ENCODE data around the gene LDLRAD3.
"Not testable (repeated sequence)": the region's sequence is repeated elsewhere in the genome, so short reads cannot be mapped to it uniquely, and the experiment has no call there.

The LDLRAD3 gene

GRCh38 chr11:36019005-36019596, 75.2 kb downstream of the LDLRAD3 start:
- no peak for DNase-seq (ENCODE audit: low read depth)

DNA sequence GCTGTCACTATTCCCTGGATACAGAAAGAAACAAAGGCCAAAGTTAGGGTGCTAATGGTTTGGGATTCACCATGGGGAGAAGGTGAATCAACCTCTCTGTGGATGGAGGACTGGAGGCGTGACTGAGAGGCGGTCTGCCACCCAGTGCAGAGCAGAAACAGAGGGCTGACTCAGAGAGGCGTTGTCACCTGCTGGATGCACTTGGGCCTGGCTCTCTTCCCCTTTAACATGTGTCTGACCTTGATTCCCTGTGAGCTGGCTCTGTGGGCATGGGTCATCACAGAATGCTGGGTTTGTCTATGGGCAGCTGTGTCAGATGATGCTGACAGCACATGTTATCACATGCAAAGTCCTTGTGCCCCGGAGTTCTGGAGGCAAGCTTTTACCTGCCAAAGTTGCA, 75.9 kb downstream of the LDLRAD3 start:
- DNase-seq (ENCODE audit: low read depth): no peak

DNA sequence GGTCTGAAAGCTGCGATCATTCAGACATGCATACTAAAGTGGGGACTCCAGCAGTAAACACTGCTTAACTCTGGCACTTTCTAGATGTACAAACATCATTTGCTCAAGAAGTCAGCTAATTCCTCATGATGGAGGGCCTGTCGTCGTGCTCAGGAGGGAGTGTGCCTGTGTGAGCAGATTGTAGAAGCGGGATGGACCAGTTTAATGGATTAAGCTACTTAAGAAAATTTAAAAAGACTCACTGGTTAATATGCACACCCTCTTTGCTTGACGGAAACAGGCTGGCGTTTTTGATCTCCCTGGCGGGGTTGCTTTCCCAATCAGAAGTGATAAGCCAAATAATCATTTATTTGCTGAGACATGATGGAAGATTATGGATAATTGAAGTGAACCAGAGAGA, 79.0 kb downstream of the LDLRAD3 start:
- no peak for DNase-seq (ENCODE audit: low read depth)

GRCh38 chr11:36023922-36024321, 80.1 kb downstream of the LDLRAD3 start:
- no peak for DNase-seq (ENCODE audit: low read depth)

DNA sequence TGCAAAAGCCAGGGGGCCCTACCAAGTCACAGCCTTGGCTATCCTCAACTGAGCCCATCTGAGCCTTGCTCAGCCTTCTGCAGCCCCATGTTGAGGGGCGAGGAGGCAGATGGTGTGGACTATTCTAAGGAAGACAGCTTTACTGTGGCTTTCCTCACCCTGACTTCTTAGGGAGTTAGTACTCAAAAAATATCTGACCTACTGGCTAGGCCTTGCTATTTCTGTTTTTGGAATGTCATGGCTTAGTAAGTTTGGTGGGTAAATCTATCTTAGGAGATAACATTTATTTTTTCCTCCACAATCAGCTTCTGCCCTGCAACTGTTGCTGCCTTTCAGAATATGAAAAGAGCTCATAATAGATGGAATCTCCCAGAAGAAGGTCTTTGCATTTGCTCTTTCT, 80.9 kb downstream of the LDLRAD3 start:
- DNase-seq (ENCODE audit: low read depth): no peak

DNA sequence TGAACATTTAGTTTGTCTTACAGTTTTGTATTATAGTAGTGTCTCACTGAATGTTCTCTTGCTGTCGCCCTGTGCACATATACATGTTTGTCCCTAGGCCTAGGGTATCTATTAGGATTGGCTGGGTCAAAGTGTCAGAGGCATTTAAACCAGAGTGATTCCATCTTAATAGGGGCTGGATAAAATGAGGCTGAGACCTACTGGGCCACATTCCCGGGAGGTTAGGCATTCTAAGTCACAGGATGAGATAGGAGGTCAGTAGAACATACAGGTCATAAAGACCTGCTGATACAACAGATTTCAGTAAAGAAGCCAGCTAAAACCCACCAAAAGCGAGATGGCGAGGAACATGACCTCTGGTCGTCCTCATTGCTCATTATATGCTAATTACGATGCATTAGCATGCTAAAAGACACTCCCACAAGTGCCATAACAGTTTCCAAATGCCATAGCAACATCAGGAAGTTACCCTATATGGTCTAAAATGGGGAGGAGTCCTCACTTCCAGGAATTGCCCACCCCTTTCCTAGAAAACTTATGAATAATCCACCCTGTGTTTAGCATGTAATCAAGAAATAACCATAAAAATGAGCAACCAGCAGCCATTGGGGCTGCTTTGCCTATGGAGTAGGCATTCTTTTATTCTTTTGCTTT, 82.6 kb downstream of the LDLRAD3 start:
- no peak for DNase-seq (ENCODE audit: low read depth)

DNA sequence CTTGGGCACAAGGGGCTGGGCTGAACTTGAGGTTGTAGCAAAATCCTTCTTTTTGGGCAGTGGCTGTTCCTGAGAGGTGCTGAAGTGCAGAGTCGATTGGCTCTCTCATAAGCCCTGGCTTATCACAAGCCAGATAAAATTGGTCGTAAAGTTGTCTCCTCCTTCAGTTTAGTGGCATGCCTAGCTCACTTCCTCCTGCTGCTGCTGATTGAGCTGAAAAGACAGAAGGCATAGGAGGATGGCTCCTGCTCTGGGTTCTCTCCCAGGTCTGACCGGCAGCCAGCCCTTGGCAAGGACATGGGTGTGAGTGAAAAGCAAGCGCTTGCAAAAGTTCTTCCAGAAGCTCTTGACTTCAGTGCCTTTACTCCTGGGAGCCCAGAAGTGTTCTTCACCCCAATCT, 83.9 kb downstream of the LDLRAD3 start:
- DNase-seq (ENCODE audit: low read depth): no peak

DNA sequence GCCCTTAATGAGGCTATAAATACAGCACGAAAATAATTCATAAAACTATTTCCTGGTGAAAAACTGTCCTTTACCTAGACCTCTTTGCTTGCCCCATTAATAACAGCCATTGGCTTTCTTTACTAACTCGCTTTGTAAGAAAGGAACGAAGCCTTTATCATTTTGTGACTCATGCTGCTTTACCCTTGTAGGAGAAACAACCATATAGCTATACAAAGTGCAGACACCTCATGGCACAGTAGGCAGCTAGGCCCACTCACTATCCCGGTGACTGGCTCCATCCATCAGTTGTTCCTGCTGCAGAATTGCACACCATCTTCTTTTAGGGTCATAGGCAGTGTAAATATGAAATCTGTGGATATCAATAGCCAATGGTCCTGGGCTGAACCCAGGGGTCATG, 85.8 kb downstream of the LDLRAD3 start:
- DNase-seq (ENCODE audit: low read depth): no peak

GRCh38 chr11:36030731-36031281, 86.9 kb downstream of the LDLRAD3 start:
- DNase-seq (ENCODE audit: low read depth): no peak

DNA sequence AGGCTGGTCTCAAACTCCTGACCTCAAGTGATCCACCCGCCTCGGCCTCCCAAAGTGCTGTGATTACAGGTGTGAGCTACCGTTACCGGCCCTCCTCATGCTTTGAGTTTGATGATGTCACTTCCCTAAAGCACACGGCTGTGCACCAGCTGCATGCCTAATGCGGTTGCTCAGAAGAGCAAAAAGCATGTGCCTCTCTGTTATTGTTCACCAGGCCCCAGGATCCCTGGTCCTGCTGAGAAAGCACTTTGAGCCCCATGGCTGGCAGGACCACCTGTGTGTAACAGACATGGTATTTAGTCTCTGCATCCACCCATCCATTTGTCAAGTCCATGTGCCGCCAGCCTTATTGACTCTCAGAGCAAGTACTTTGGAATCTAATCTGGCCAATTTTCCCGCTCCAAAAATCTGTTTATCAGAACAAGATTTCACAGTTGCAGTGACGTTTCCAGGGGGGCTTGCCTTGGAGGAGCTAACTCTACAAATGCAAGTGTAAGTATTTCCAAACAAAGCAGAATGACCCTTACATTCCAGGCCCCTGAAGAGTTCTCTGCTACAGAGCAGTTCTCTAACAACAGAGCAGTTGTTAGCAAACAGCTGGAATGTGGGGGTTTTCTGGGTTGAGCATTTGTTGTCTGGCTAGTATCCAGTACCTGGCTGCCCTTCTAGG, 89.4 kb downstream of the LDLRAD3 start:
- DNase-seq (ENCODE audit: low read depth): no peak

DNA sequence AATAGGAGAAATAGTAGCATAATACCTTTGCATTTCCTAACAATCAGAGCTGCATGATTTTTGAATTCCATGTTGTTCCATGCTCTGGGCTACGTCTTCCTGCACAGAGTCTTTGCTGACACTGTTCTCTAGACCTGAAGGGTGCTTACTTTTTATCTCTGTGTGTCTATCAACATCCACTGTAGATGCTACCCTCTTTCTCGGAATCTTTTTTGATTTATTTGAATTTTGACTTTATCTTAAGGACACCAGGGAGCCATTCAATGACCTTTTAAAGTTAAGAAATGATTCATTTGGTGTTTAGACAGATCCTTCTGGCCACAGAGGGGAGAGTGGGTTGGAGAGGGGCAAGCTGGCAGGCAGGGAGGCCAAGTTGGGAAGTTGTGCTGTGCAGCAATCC, 90.1 kb downstream of the LDLRAD3 start:
- DNase-seq (ENCODE audit: low read depth): no peak

GRCh38 chr11:36034551-36035331, 90.9 kb downstream of the LDLRAD3 start:
- no peak for DNase-seq (ENCODE audit: low read depth)

DNA sequence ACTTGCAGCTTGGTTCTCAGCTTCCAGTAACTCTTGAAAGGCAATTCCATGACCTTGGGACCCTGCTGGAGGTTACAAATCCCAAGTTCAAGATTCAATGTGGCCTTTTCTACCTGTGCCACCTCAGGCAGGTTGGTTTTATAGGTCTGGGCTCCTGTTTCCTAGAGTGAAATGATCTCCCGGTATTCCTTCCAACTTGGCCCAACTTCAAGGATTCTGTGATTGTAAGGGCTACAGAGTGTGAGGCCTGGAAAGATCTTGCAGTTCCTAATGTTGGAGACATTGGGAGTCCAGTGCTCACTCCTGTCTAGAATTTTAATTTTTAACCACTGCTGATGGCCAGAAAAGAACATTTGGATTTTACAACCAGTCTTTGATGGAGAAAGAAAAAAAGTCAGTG, 91.6 kb downstream of the LDLRAD3 start:
- DNase-seq (ENCODE audit: low read depth): no peak

- DNase-seq (ENCODE audit: low read depth): no peak
Measured at GRCh38 chr11:36035999-36036398, 92.1 kb downstream of the LDLRAD3 start.

- no peak for DNase-seq (ENCODE audit: low read depth)
Measured at GRCh38 chr11:36037031-36037430, 93.2 kb downstream of the LDLRAD3 start.

DNA sequence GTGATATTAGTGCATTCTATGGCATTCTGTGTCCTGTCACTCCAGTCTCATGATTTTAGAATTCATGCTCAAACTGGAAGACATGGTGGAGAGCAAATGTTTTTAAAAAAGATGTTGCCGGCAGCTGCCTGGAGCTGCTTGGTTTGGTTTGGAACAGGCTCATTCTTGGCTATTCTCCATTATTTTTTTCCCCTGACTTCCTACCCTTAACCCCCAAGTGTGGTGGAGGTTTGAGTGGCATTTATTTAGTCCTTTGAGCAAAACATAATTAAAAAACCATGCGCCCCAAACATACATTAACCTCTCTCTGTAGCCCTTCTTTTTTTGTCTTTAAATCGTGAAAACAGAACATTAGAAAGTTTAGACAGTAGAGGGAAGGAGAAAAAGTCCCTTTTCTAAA, 94.7 kb downstream of the LDLRAD3 start:
- DNase-seq (ENCODE audit: low read depth): no peak

DNA sequence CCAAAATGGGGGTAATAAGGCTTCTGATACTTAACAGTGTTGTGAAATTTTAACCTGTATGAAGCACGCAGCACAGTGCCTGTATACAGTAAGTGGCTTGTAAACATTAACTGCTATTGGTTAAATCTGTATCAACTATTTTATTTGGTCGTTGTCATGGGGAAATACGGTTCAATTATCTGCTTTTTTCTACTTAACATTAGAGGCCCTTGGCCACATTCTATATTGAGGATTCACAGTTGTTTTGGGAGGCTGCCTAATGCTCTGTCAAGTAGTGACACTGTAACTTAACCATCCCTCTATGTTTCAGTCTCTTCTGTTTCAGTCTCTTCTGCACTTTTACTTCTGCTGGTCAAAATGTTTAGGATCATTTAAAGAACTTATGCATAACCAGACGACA, 95.6 kb downstream of the LDLRAD3 start:
- no peak for DNase-seq (ENCODE audit: low read depth)

DNA sequence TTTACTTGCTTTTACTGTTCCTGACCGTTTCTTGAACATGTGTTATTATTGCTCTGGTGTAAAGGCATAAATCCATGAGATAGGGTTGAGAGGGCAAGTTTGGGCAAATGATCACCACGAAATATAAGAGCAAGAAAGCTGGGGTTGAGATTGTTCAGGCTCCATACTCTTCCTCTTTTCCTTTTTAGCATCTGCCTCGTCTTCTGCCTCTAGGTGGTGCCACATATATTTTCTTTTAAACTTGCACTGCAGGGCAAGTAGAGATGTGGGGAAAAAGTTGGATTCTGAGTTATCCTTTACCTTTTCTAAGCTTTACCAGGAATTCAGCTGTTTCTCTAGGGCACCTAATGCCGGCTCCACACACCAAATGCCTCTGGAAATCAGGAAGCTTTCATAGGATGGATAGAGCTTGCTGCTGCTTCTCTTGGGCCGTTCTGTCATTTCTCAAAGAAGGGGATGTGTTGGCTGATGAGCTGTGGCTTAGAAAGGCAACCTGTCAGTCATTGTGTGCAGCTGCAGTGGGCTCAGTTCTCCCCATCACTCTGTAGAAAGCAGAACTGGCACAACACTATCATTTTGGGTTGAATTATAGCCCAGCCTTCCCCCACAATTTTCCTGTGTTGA, 98.2 kb downstream of the LDLRAD3 start:
- DNase-seq (ENCODE audit: low read depth): no peak

GRCh38 chr11:36044636-36045035, 100.8 kb downstream of the LDLRAD3 start:
- no peak for DNase-seq (ENCODE audit: low read depth)

DNA sequence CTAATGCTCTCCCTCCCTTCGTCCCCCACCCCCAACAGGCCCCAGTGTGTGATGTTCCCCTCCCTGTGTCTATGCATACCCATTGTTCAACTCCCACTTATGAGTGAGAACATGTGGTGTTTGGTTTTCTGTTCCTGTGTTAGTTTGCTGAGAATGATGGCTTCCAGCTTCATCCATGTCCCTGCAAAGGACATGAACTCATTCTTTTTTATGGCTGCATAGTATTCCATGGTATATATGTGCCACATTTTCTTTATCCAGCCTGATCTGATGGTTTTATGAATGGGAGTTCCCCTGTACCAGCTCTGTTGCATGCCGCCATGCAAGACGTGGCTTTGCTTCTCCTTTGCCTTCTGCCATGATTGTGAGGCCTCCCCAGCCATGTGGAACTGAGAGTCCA, 102.1 kb downstream of the LDLRAD3 start:
- DNase-seq (ENCODE audit: low read depth): not testable (repeated sequence)

DNA sequence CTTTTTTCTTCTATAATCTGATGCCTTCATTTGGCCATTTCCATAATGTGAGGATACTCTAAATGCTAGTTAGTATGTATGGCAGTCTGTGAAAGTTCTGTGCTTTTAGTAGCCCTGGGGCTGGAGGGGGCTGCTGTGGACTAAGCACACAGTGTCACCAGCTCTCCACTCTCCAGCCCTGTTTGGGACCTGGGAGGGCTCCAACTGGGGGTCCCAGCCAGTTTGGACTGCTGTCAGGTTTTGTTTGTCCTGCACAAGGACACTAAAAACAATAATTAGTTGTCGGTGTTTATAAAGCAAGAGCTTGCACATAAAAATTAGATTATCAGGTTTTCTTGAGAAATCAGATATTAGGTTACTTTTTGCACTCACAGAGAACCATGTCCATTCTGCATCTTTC, 103.1 kb downstream of the LDLRAD3 start:
- DNase-seq (ENCODE audit: low read depth): no peak

- no peak for DNase-seq (ENCODE audit: low read depth)
Measured at GRCh38 chr11:36047344-36047743, 103.5 kb downstream of the LDLRAD3 start.

Measured in stimulated activated CD8-positive, alpha-beta memory T cell treated with anti-CD3 and anti-CD28 coated beads, Interleukin-7, amount 100 ng/mL, for 24 hours (primary cell).